GM23338 (cell line): ENCODE results near the gene PTPRN2. TPM values are rescaled to one million over a fixed set of nuclear protein-coding genes. Genes with fewer than 3 reads are reported as not detected.

Experiments
- ATAC-seq: fragments of 200-7000 bp; cut with Tn5 transposase; 3 replicates; pipeline ENCODE4 v1.9.1; 2020
- DNase-seq: peaks from one replicate; pipeline ENCODE4 v3.0.0-alpha.2; 2015; ENCODE audit warnings: low spot score
- H2AFZ ChIP-seq: fragments of 200-600 bp; sonication (generic); 2 replicates; pipeline ENCODE4 v1.8.0; 2016; ENCODE audit warnings: antibody characterized with exemption, mild to moderate bottlenecking, moderate library complexity
- H3F3A ChIP-seq: fragments of 200-600 bp; sonication (generic); replicated peaks from 2 replicates; pipeline ENCODE4 v1.8.0; 2017; ENCODE audit warnings: antibody characterized with exemption, mixed run types, low read depth
- H3K27ac ChIP-seq: fragments of 200-600 bp; sonication (generic); 2 replicates; pipeline ENCODE4 v1.6.1; 2016; ENCODE audit warnings: low read depth
- H3K27me3 ChIP-seq: fragments of 200-600 bp; sonication (generic); 2 replicates; pipeline ENCODE4 v1.8.0; 2016; ENCODE audit warnings: mild to moderate bottlenecking, mixed run types, moderate library complexity; ENCODE audit not compliant: insufficient read depth
- H3K36me3 ChIP-seq: fragments of 200-600 bp; sonication (generic); 2 replicates; pipeline ENCODE4 v1.8.0; 2016; ENCODE audit warnings: mild to moderate bottlenecking; ENCODE audit not compliant: insufficient read depth
- H3K4me1 ChIP-seq: fragments of 200-600 bp; sonication (generic); 2 replicates; pipeline ENCODE4 v1.8.0; 2016; ENCODE audit warnings: mild to moderate bottlenecking, moderate library complexity; ENCODE audit not compliant: insufficient read depth
- H3K4me2 ChIP-seq: fragments of 200-600 bp; sonication (generic); 2 replicates; pipeline ENCODE4 v1.7.1; 2017; ENCODE audit warnings: mixed run types
- H3K4me3 ChIP-seq: fragments of 200-600 bp; sonication (generic); 2 replicates; pipeline ENCODE4 v1.6.1; 2016; ENCODE audit warnings: mixed run types
- H3K79me2 ChIP-seq: fragments of 200-600 bp; sonication (generic); replicated peaks from 2 replicates; pipeline ENCODE4 v1.8.0; 2017; ENCODE audit warnings: mild to moderate bottlenecking; ENCODE audit not compliant: insufficient read depth
- H3K9me2 ChIP-seq: fragments of 200-600 bp; sonication (generic); 2 replicates; pipeline ENCODE4 v1.8.0; 2017; ENCODE audit not compliant: insufficient read depth
- H4K20me1 ChIP-seq: fragments of 200-600 bp; sonication (generic); replicated peaks from 2 replicates; pipeline ENCODE4 v1.8.0; 2017; ENCODE audit warnings: mild to moderate bottlenecking; ENCODE audit not compliant: insufficient read depth
- H3K27ac Mint-ChIP-seq: 2 replicates; pipeline ENCODE4 v1.8.0; 2020; ENCODE audit warnings: inconsistent platforms, mild to moderate bottlenecking, moderate library complexity, mixed read lengths
- H3K27me3 Mint-ChIP-seq: 3 replicates; pipeline ENCODE4 v1.8.0; 2022; ENCODE audit warnings: low read depth, mild to moderate bottlenecking, moderate library complexity, mixed read lengths, inconsistent platforms; ENCODE audit not compliant: insufficient read depth, poor library complexity
- H3K36me3 Mint-ChIP-seq: 3 replicates; pipeline ENCODE4 v1.8.0; 2021; ENCODE audit warnings: low read depth, mild to moderate bottlenecking, inconsistent platforms, moderate library complexity, mixed read lengths
- H3K4me1 Mint-ChIP-seq: 3 replicates; pipeline ENCODE4 v1.8.0; 2020; ENCODE audit warnings: mild to moderate bottlenecking, inconsistent platforms, mixed read lengths
- H3K4me3 Mint-ChIP-seq: 3 replicates; pipeline ENCODE4 v1.8.0; 2021; ENCODE audit warnings: moderate library complexity, mild to moderate bottlenecking, inconsistent platforms, mixed read lengths
- H3K9me3 Mint-ChIP-seq: 3 replicates; pipeline ENCODE4 v1.8.0; 2020; ENCODE audit warnings: moderate library complexity, mild to moderate bottlenecking, inconsistent platforms, mixed read lengths
- CREB1 ChIP-seq: fragments of 250-450 bp; sonication (Bioruptor Pico); IDR thresholded peaks from 2 replicates; pipeline ENCODE4 v1.5.0; 2020; ENCODE audit warnings: low read depth, mild to moderate bottlenecking, moderate library complexity
- EZH2 ChIP-seq: fragments of 200-600 bp; sonication (generic); IDR thresholded peaks from one replicate; pipeline ENCODE4 v1.8.0; 2017; ENCODE audit warnings: antibody characterized with exemption, mild to moderate bottlenecking, low read depth; ENCODE audit not compliant: unreplicated experiment
- NANOG ChIP-seq: IDR thresholded peaks from 2 replicates; pipeline ENCODE4 v1.6.1; 2016; ENCODE audit warnings: antibody characterized with exemption, borderline replicate concordance
- REST ChIP-seq: IDR thresholded peaks from one replicate; pipeline ENCODE4 v1.6.1; 2018; ENCODE audit warnings: antibody characterized with exemption; ENCODE audit not compliant: unreplicated experiment
- ZNF331 ChIP-seq: fragments of 250-450 bp; sonication (Bioruptor Pico); IDR thresholded peaks from 2 replicates; pipeline ENCODE4 v1.5.0; 2020; ENCODE audit warnings: low read depth, mild to moderate bottlenecking, moderate library complexity
- polyA plus RNA-seq: library from polyadenylated mRNA; unstranded; fragments of >200 nt; fragmentation: Nextera tagmentation; extraction: Ambion mirVana; gene quantifications from 2 replicates; pipeline ENCODE4 v1.2.1, GENCODE V29; 2016
- total RNA-seq: library from RNA; depleted of rRNA; stranded (reverse); fragments of >200 nt; shearing (Covaris generic); gene quantifications from 2 replicates; pipeline ENCODE4 v1.2.3, GENCODE V29; 2014
- TF ChIP-seq, protein P1 (sequence below): fragments of 250-450 bp; sonication (Bioruptor Pico); IDR thresholded peaks from 2 replicates; pipeline ENCODE4 v1.5.0; 2020; ENCODE audit warnings: mild to moderate bottlenecking, moderate library complexity
- TF ChIP-seq, protein P2 (sequence below), 2 experiments: fragments of 200-600 bp in 1 of 2; sonication (generic) in 1 of 2; conservative IDR thresholded peaks; 2 replicates each; pipeline versions ENCODE4 v1.5.1 to v1.6.1; 2016 to 2017; ENCODE audit warnings: antibody characterized with exemption in 2 of 2, low read depth in 2 of 2, mild to moderate bottlenecking in 2 of 2, moderate library complexity in 1 of 2
- TF ChIP-seq, protein P3 (sequence below): IDR thresholded peaks from 2 replicates; pipeline ENCODE4 v1.6.1; 2016; ENCODE audit warnings: antibody characterized with exemption

PTPRN2 gene
- total and polyA plus RNA-seq, 2 experiments from 2014 or later, result 0.87 to 4.0 TPM

DNA sequence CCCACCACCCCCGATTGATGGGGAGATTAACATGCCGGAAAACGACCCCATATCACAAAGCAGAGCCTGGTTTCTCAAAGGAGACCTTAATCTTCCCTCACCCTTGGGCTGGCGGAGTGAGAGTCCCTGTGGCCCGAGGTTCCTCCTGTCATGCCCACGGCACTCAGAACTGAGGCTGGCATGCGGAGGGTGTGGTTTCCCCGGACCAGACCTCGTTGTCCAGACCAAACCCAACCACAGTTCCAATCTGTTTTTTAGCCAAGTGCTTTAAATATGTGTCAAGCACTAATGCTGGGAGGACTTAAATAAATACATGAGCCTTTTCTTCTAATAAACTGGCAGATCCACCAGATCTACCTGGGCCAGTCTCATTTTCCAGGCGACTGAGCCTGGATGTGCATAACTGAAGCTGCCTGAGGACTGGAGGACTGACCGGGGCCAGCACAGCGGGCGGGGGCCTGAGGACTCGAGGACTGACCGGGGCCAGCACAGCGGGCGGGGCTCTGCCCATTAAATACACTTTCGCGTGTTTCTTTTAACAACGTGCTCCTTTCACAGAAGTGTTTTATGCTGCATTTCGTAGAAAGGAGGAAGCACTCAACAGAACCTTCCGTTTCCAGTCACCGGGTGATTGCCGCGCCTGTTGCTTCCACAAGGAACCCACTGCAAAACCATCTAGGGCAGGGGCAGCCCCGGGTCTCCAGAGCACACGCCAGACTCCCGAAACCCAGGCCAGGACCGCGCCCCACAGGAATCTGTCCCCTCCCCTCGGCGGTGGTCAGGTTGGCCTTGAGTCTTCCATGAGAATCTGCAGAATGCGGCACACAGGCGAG is 334.6 kb downstream of the PTPRN2 start:
- Histone ChIP-seq H3K27me3 (no peaks in the 10 kb centered on the region), H2AFZ (no peak overlapping the region), H3K4me2 (no peak overlapping the region), H4K20me1 (no peaks in the 10 kb centered on the region), H3K9me2 (no peaks in the 10 kb centered on the region), H3K4me1 (no peaks in the 10 kb centered on the region), H3K36me3 (no peaks in the 10 kb centered on the region), H3K27ac (no peak overlapping the region), H3F3A (peaks cover 14% of the 10 kb centered on the region), H3K79me2 (no peaks in the 10 kb centered on the region), H3K4me3 (no peak overlapping the region)
- TF ChIP-seq, protein P1, sequence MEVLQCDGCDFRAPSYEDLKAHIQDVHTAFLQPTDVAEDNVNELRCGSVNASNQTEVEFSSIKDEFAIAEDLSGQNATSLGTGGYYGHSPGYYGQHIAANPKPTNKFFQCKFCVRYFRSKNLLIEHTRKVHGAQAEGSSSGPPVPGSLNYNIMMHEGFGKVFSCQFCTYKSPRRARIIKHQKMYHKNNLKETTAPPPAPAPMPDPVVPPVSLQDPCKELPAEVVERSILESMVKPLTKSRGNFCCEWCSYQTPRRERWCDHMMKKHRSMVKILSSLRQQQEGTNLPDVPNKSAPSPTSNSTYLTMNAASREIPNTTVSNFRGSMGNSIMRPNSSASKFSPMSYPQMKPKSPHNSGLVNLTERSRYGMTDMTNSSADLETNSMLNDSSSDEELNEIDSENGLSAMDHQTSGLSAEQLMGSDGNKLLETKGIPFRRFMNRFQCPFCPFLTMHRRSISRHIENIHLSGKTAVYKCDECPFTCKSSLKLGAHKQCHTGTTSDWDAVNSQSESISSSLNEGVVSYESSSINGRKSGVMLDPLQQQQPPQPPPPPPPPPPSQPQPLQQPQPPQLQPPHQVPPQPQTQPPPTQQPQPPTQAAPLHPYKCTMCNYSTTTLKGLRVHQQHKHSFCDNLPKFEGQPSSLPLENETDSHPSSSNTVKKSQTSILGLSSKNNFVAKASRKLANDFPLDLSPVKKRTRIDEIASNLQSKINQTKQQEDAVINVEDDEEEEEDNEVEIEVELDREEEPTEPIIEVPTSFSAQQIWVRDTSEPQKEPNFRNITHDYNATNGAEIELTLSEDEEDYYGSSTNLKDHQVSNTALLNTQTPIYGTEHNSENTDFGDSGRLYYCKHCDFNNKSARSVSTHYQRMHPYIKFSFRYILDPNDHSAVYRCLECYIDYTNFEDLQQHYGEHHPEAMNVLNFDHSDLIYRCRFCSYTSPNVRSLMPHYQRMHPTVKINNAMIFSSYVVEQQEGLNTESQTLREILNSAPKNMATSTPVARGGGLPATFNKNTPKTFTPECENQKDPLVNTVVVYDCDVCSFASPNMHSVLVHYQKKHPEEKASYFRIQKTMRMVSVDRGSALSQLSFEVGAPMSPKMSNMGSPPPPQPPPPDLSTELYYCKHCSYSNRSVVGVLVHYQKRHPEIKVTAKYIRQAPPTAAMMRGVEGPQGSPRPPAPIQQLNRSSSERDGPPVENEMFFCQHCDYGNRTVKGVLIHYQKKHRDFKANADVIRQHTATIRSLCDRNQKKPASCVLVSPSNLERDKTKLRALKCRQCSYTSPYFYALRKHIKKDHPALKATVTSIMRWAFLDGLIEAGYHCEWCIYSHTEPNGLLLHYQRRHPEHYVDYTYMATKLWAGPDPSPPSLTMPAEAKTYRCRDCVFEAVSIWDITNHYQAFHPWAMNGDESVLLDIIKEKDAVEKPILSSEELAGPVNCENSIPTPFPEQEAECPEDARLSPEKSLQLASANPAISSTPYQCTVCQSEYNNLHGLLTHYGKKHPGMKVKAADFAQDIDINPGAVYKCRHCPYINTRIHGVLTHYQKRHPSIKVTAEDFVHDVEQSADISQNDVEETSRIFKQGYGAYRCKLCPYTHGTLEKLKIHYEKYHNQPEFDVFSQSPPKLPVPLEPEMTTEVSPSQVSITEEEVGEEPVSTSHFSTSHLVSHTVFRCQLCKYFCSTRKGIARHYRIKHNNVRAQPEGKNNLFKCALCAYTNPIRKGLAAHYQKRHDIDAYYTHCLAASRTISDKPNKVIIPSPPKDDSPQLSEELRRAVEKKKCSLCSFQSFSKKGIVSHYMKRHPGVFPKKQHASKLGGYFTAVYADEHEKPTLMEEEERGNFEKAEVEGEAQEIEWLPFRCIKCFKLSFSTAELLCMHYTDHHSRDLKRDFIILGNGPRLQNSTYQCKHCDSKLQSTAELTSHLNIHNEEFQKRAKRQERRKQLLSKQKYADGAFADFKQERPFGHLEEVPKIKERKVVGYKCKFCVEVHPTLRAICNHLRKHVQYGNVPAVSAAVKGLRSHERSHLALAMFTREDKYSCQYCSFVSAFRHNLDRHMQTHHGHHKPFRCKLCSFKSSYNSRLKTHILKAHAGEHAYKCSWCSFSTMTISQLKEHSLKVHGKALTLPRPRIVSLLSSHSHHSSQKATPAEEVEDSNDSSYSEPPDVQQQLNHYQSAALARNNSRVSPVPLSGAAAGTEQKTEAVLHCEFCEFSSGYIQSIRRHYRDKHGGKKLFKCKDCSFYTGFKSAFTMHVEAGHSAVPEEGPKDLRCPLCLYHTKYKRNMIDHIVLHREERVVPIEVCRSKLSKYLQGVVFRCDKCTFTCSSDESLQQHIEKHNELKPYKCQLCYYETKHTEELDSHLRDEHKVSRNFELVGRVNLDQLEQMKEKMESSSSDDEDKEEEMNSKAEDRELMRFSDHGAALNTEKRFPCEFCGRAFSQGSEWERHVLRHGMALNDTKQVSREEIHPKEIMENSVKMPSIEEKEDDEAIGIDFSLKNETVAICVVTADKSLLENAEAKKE (CRISPR knock-in tag), result no peak
- TF ChIP-seq REST (no peak), EZH2 (no peak), CREB1 (no peak), ZNF331 (CRISPR knock-in tag) (no peak), NANOG (no peak)
- TF ChIP-seq, protein P2, sequence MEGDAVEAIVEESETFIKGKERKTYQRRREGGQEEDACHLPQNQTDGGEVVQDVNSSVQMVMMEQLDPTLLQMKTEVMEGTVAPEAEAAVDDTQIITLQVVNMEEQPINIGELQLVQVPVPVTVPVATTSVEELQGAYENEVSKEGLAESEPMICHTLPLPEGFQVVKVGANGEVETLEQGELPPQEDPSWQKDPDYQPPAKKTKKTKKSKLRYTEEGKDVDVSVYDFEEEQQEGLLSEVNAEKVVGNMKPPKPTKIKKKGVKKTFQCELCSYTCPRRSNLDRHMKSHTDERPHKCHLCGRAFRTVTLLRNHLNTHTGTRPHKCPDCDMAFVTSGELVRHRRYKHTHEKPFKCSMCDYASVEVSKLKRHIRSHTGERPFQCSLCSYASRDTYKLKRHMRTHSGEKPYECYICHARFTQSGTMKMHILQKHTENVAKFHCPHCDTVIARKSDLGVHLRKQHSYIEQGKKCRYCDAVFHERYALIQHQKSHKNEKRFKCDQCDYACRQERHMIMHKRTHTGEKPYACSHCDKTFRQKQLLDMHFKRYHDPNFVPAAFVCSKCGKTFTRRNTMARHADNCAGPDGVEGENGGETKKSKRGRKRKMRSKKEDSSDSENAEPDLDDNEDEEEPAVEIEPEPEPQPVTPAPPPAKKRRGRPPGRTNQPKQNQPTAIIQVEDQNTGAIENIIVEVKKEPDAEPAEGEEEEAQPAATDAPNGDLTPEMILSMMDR (conservative IDR thresholded peaks at IDR 0.05; ENCODE audit: low read depth in 2 of 2), result no peak
- TF ChIP-seq, protein P3, sequence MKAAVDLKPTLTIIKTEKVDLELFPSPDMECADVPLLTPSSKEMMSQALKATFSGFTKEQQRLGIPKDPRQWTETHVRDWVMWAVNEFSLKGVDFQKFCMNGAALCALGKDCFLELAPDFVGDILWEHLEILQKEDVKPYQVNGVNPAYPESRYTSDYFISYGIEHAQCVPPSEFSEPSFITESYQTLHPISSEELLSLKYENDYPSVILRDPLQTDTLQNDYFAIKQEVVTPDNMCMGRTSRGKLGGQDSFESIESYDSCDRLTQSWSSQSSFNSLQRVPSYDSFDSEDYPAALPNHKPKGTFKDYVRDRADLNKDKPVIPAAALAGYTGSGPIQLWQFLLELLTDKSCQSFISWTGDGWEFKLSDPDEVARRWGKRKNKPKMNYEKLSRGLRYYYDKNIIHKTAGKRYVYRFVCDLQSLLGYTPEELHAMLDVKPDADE, result no peak
- peaks cover 15% of the 10 kb centered on the region for H3K27me3 Mint-ChIP-seq
- ATAC-seq (no peak), DNase-seq (no peak)
- H3K4me3 Mint-ChIP-seq, result no peak overlapping the region
- no peak overlapping the region for H3K27ac Mint-ChIP-seq
- no peaks in the 10 kb centered on the region for H3K4me1 Mint-ChIP-seq
- H3K9me3 Mint-ChIP-seq, result peaks cover 10% of the 10 kb centered on the region; the same call in 2 of the 3 replicates
- H3K36me3 Mint-ChIP-seq, result peaks cover 45% of the 10 kb centered on the region
